ENCODE data around the gene RFC5.
A peak's percentile ranks its signal among the peaks of the same experiment; 100 is the strongest.

The RFC5 gene

GRCh38 chr12:118029166-118029565 is 12.7 kb downstream of the RFC5 start:
- Histone ChIP-seq H4K12ac (ENCODE audit: low read depth, low read length) (no peak overlapping the region), H3K14ac (ENCODE audit: low read length) (no peak overlapping the region), H4K91ac (ENCODE audit: low read depth, low read length) (no peak overlapping the region), H3K4me3 (ENCODE audit: low read depth, low read length) (no peak overlapping the region), H2AK5ac (ENCODE audit: low read length) (no peak overlapping the region), H2BK120ac (ENCODE audit: insufficient read depth, low read length, poor library complexity) (no peak overlapping the region), H3K4ac (ENCODE audit: low read depth, low read length) (no peak overlapping the region), H3K27ac (ENCODE audit: low read depth, low read length) (no peak overlapping the region), H3K79me2 (ENCODE audit: control insufficient read depth, insufficient read depth, low read length, poor library complexity) (no peaks in the 10 kb centered on the region), H3K23ac (ENCODE audit: low read length) (no peak overlapping the region), H3K4me2 (ENCODE audit: low read length) (no peak overlapping the region), H3K4me1 (ENCODE audit: control insufficient read depth in 1 of 2, insufficient read depth in 2 of 2, low read length in 2 of 2) (peaks cover 5 to 6% of the 10 kb centered on the region in 2 experiments), H2BK12ac (ENCODE audit: low read length) (no peak overlapping the region), H3K79me1 (ENCODE audit: low read length) (peaks cover 4% of the 10 kb centered on the region), H2BK5ac (ENCODE audit: low read depth, low read length, poor library complexity) (no peak overlapping the region), H2AFZ (ENCODE audit: insufficient read depth, low read length, poor library complexity) (no peak overlapping the region), H4K8ac (ENCODE audit: low read depth, low read length) (no peak overlapping the region), H3K18ac (ENCODE audit: low read length) (no peak overlapping the region), H3K9me3 (ENCODE audit: insufficient read depth, low read depth, low read length) (no peaks in the 10 kb centered on the region), H3K27me3 (ENCODE audit: insufficient read depth, low read length) (no peaks in the 10 kb centered on the region), H3K9ac (ENCODE audit: low read length) (no peak overlapping the region), H3K36me3 (ENCODE audit: control insufficient read depth in 1 of 2, insufficient read depth in 2 of 2, low read length in 2 of 2) (peaks cover 31 to 55% of the 10 kb centered on the region in 2 experiments)
- no peak for DNase-seq
- WGBS (ENCODE audit: extremely low coverage, insufficient coverage, insufficient read length) = no CpG with 5 or more reads among the region's 5 CpGs

GRCh38 chr12:118032188-118032587 is 15.7 kb downstream of the RFC5 start:
- no peak overlapping the region for H3K9ac ChIP-seq (ENCODE audit: low read length)
- H2BK12ac ChIP-seq (ENCODE audit: low read length) = peak overlapping the region; percentile 35
- H3K4ac ChIP-seq (ENCODE audit: low read depth, low read length) = no peak overlapping the region
- peaks cover 4% of the 10 kb centered on the region for H3K79me1 ChIP-seq (ENCODE audit: low read length)
- H4K91ac ChIP-seq (ENCODE audit: low read depth, low read length) = no peak overlapping the region
- no peaks in the 10 kb centered on the region for H3K79me2 ChIP-seq (ENCODE audit: control insufficient read depth, insufficient read depth, low read length, poor library complexity)
- H2BK5ac ChIP-seq (ENCODE audit: low read depth, low read length, poor library complexity) = no peak overlapping the region
- H3K27ac ChIP-seq (ENCODE audit: low read depth, low read length) = no peak overlapping the region
- no peak overlapping the region for H3K14ac ChIP-seq (ENCODE audit: low read length)
- peak overlapping the region; percentile 78 for H3K18ac ChIP-seq (ENCODE audit: low read length)
- no peak overlapping the region for H3K4me2 ChIP-seq (ENCODE audit: low read length)
- no peak overlapping the region for H2BK120ac ChIP-seq (ENCODE audit: insufficient read depth, low read length, poor library complexity)
- peaks cover 30 to 52% of the 10 kb centered on the region in 2 experiments for H3K36me3 ChIP-seq (ENCODE audit: control insufficient read depth in 1 of 2, insufficient read depth in 2 of 2, low read length in 2 of 2)
- peaks cover 6 to 10% of the 10 kb centered on the region in 2 experiments for H3K4me1 ChIP-seq (ENCODE audit: control insufficient read depth in 1 of 2, insufficient read depth in 2 of 2, low read length in 2 of 2)
- H3K27me3 ChIP-seq (ENCODE audit: insufficient read depth, low read length) = no peaks in the 10 kb centered on the region
- no peak overlapping the region for H3K23ac ChIP-seq (ENCODE audit: low read length)
- H2AFZ ChIP-seq (ENCODE audit: insufficient read depth, low read length, poor library complexity) = no peak overlapping the region
- WGBS (ENCODE audit: extremely low coverage, insufficient coverage, insufficient read length) = no CpG with 5 or more reads among the region's 7 CpGs
- H3K4me3 ChIP-seq (ENCODE audit: low read depth, low read length) = no peak overlapping the region
- no peak for DNase-seq
- no peak overlapping the region for H2AK5ac ChIP-seq (ENCODE audit: low read length)
- no peak overlapping the region for H4K8ac ChIP-seq (ENCODE audit: low read depth, low read length)
- no peaks in the 10 kb centered on the region for H3K9me3 ChIP-seq (ENCODE audit: insufficient read depth, low read depth, low read length)
- peak overlapping the region; percentile 59 for H4K12ac ChIP-seq (ENCODE audit: low read depth, low read length)

GRCh38 chr12:118033323-118033722 is 16.8 kb downstream of the RFC5 start:
- no peak overlapping the region for H3K9ac ChIP-seq (ENCODE audit: low read length)
- H3K14ac ChIP-seq (ENCODE audit: low read length) = no peak overlapping the region
- H3K18ac ChIP-seq (ENCODE audit: low read length) = no peak overlapping the region
- no peak overlapping the region for H4K8ac ChIP-seq (ENCODE audit: low read depth, low read length)
- H3K9me3 ChIP-seq (ENCODE audit: insufficient read depth, low read depth, low read length) = no peaks in the 10 kb centered on the region
- no peaks in the 10 kb centered on the region for H3K27me3 ChIP-seq (ENCODE audit: insufficient read depth, low read length)
- peaks cover 4% of the 10 kb centered on the region for H3K79me1 ChIP-seq (ENCODE audit: low read length)
- no peak overlapping the region for H2AFZ ChIP-seq (ENCODE audit: insufficient read depth, low read length, poor library complexity)
- peaks cover 6 to 10% of the 10 kb centered on the region in 2 experiments for H3K4me1 ChIP-seq (ENCODE audit: control insufficient read depth in 1 of 2, insufficient read depth in 2 of 2, low read length in 2 of 2)
- no peak overlapping the region for H3K4ac ChIP-seq (ENCODE audit: low read depth, low read length)
- H4K12ac ChIP-seq (ENCODE audit: low read depth, low read length) = no peak overlapping the region
- no peak overlapping the region for H2BK5ac ChIP-seq (ENCODE audit: low read depth, low read length, poor library complexity)
- peak overlapping the region; percentile 68 for H3K27ac ChIP-seq (ENCODE audit: low read depth, low read length)
- H3K36me3 ChIP-seq (ENCODE audit: control insufficient read depth in 1 of 2, insufficient read depth in 2 of 2, low read length in 2 of 2) = peaks cover 37 to 52% of the 10 kb centered on the region in 2 experiments
- H3K4me3 ChIP-seq (ENCODE audit: low read depth, low read length) = no peak overlapping the region
- H3K23ac ChIP-seq (ENCODE audit: low read length) = no peak overlapping the region
- H3K79me2 ChIP-seq (ENCODE audit: control insufficient read depth, insufficient read depth, low read length, poor library complexity) = no peaks in the 10 kb centered on the region
- WGBS (ENCODE audit: extremely low coverage, insufficient coverage, insufficient read length) = no CpG with 5 or more reads among the region's 5 CpGs
- H4K91ac ChIP-seq (ENCODE audit: low read depth, low read length) = no peak overlapping the region
- H2AK5ac ChIP-seq (ENCODE audit: low read length) = no peak overlapping the region
- H2BK120ac ChIP-seq (ENCODE audit: insufficient read depth, low read length, poor library complexity) = no peak overlapping the region
- H3K4me2 ChIP-seq (ENCODE audit: low read length) = peak overlapping the region; percentile 13
- H2BK12ac ChIP-seq (ENCODE audit: low read length) = no peak overlapping the region
- DNase-seq = no peak

GRCh38 chr12:118033902-118034301 is 17.4 kb downstream of the RFC5 start:
- Histone ChIP-seq H2BK12ac (ENCODE audit: low read length) (no peak overlapping the region), H2AK5ac (ENCODE audit: low read length) (no peak overlapping the region), H3K18ac (ENCODE audit: low read length) (no peak overlapping the region), H3K4me1 (ENCODE audit: control insufficient read depth in 1 of 2, insufficient read depth in 2 of 2, low read length in 2 of 2) (peaks cover 6 to 10% of the 10 kb centered on the region in 2 experiments), H3K4me2 (ENCODE audit: low read length) (peak overlapping the region; percentile 13), H3K14ac (ENCODE audit: low read length) (no peak overlapping the region), H3K4me3 (ENCODE audit: low read depth, low read length) (no peak overlapping the region), H3K79me1 (ENCODE audit: low read length) (peaks cover 4% of the 10 kb centered on the region), H3K27ac (ENCODE audit: low read depth, low read length) (peak overlapping the region; percentile 68), H4K12ac (ENCODE audit: low read depth, low read length) (no peak overlapping the region), H3K27me3 (ENCODE audit: insufficient read depth, low read length) (no peaks in the 10 kb centered on the region), H2AFZ (ENCODE audit: insufficient read depth, low read length, poor library complexity) (no peak overlapping the region), H3K4ac (ENCODE audit: low read depth, low read length) (no peak overlapping the region), H4K91ac (ENCODE audit: low read depth, low read length) (no peak overlapping the region), H3K23ac (ENCODE audit: low read length) (no peak overlapping the region), H2BK5ac (ENCODE audit: low read depth, low read length, poor library complexity) (no peak overlapping the region), H3K9me3 (ENCODE audit: insufficient read depth, low read depth, low read length) (no peaks in the 10 kb centered on the region), H2BK120ac (ENCODE audit: insufficient read depth, low read length, poor library complexity) (no peak overlapping the region), H3K36me3 (ENCODE audit: control insufficient read depth in 1 of 2, insufficient read depth in 2 of 2, low read length in 2 of 2) (peaks cover 35 to 50% of the 10 kb centered on the region in 2 experiments), H4K8ac (ENCODE audit: low read depth, low read length) (no peak overlapping the region), H3K79me2 (ENCODE audit: control insufficient read depth, insufficient read depth, low read length, poor library complexity) (no peaks in the 10 kb centered on the region), H3K9ac (ENCODE audit: low read length) (no peak overlapping the region)
- WGBS (ENCODE audit: extremely low coverage, insufficient coverage, insufficient read length) = no CpG with 5 or more reads among the region's 5 CpGs
- peak; percentile 62 to 93 for DNase-seq

All from trophoblast cell (in vitro differentiated cells and primary cell).